T-helper 9 cell (primary cell): Measurements from ENCODE around the gene CXCR4.

Experiments used
- DNase-seq: peaks from one replicate; pipeline ENCODE4 v3.0.0-alpha.2; 2020

Gene CXCR4

GRCh38 chr2:136131961-136132824, 14.2 kb upstream of the CXCR4 start:
- peak; percentile 60 for DNase-seq

- peak; percentile 35 for DNase-seq
Measured at GRCh38 chr2:136131484-136131960, 13.6 kb upstream of the CXCR4 start.

GRCh38 chr2:136130511-136130910, 12.6 kb upstream of the CXCR4 start:
- DNase-seq = no peak

GRCh38 chr2:136130045-136130444, 12.1 kb upstream of the CXCR4 start:
- DNase-seq = no peak

GRCh38 chr2:136129601-136130000, 11.7 kb upstream of the CXCR4 start:
- DNase-seq = peak; percentile 26

- no peak for DNase-seq
Measured at GRCh38 chr2:136128905-136129304, 11.0 kb upstream of the CXCR4 start.

- no peak for DNase-seq
Measured at GRCh38 chr2:136128366-136128765, 10.4 kb upstream of the CXCR4 start.

- no peak for DNase-seq
Measured at GRCh38 chr2:136127356-136127755, 9.4 kb upstream of the CXCR4 start.

- no peak for DNase-seq
Measured at GRCh38 chr2:136126421-136126926, 8.5 kb upstream of the CXCR4 start.

GRCh38 chr2:136126021-136126420, 8.1 kb upstream of the CXCR4 start:
- no peak for DNase-seq

GRCh38 chr2:136125236-136125635, 7.3 kb upstream of the CXCR4 start:
- DNase-seq = no peak

GRCh38 chr2:136124805-136125204, 6.9 kb upstream of the CXCR4 start:
- DNase-seq = no peak

- DNase-seq = no peak
Measured at GRCh38 chr2:136122661-136123060, 4.7 kb upstream of the CXCR4 start.

- DNase-seq = no peak
Measured at GRCh38 chr2:136121204-136121910, 3.4 kb upstream of the CXCR4 start.

- no peak for DNase-seq
Measured at GRCh38 chr2:136119717-136120675, 2.0 kb upstream of the CXCR4 start.

- DNase-seq = peak; percentile 86
Measured at GRCh38 chr2:136118819-136119716, 1.1 kb upstream of the CXCR4 start.

- peak; percentile 32 for DNase-seq
Measured at GRCh38 chr2:136117391-136117841, 533 bp downstream of the CXCR4 start.

- DNase-seq = peak; percentile 60
Measured at GRCh38 chr2:136116813-136117390, 1.0 kb downstream of the CXCR4 start.

GRCh38 chr2:136116151-136116812, 1.7 kb downstream of the CXCR4 start:
- peak; percentile 77 for DNase-seq

- no peak for DNase-seq
Measured at GRCh38 chr2:136115183-136115761, 2.7 kb downstream of the CXCR4 start.
